HG02759 (cell line): ENCODE results near the gene FAM135A.
"Not testable (repeated sequence)": the region's sequence is repeated elsewhere in the genome, so short reads cannot be mapped to it uniquely, and the experiment has no call there.

Source experiments
- ATAC-seq: cut with Tn5 transposase; IDR thresholded peaks from one replicate; pipeline ENCODE4 v1.9.1; 2021; ENCODE audit warnings: mild to moderate bottlenecking, moderate library complexity; ENCODE audit not compliant: unreplicated experiment

FAM135A gene

DNA sequence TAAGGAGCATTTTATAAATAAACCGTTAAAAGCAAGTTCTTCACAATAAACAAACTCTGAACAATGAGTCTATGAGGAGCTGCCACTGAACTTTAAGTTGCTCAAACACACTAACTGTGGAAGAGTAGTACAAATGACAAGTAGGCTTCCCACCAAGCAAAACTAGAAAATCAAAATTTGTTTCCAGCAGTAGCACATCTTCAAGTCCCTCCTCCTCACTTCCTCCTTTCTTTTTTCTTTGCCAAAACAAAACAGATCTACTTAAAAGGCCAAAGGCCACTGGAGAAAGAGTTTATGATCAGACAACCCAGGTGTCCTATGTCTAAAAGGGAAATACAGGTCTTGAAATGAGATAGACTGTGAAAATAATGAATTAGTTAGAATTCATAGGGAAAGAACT lies 17.1 kb upstream of the FAM135A start:
- ATAC-seq: no peak

DNA sequence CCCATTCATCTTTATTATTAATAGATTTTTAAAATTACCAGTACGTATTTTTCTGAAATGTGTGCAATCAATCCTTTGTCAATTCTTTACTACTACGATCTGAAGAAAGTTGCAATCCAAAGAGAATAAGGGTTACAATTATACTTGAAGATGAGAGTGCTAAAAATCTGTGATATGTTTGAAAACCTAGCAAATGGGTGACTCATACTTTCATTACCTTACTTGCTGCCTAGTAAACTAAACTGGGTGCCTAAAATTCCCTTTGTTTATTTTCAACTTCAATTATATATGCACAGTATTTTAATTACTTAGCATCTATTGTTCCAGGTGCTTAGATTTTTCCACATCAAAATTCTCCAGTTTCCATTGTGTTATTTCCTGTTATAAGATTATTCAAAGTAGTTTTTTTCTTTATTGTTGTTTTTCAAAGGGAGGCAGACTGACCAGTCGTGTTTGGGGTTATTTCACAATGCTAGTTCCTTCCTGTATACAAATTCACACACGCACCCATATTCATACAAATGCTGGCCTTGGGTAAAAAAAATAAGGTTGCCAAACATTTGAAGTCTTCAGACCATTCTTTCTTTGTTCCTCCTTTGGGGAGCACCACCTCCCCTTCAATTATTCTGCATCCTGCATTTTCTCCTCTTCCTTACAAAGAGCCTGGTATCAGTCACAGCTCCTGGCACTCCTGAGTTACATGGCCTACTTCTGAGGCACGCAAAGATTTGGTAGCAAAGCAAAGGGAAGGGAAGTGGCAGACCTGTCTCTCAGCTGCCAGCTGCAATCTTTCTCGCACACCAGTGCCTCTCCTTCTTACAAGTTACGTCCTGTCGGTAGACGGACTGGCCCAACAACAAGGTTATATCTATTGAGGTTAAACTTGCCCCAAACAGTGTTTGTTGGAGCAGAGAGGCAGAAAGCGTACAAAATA lies 16.2 kb upstream of the FAM135A start:
- ATAC-seq: no peak

DNA sequence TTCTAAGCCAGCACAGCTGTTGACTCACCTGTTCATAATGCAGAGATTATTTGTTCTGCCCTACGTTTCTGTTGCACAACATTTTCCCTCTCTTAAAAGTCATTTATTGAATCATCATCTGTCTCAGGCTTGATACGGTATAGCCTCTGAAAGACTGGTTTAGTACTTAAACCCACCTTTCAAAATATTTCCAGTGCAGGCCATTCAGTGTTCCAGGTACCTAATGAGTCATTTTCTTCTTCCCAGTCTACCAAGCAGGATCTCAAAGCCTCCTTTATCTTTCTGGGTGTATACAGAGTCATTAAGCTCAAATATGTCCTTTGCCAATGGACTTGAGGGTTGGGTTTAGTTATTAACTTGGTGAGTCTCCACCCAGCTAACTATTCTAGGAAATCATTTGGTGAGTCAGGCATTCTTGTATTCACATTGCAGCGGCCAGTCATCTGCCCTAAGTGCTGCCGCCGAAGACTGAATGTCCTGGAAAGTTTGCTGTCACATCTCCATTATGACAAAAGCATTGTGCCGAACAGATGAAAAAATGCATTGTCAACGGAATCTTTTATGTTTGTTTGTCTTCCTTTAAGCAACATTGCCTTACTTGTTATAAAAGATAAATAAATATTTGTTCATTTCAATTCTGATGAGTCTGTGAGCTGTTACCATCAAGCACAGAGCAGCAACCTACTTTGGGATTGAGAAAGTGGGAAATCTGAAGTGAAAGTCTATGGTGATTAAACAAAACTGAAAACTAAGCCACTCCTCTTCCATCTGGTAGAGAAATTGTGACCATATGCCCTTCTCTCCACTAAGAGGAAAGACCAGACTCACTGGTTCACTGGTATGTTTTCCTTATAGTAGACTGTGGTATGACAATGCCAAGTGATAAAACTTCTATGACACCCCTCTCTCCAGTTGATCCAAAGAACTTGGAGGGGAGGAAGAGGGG lies 14.3 kb upstream of the FAM135A start:
- no peak for ATAC-seq

DNA sequence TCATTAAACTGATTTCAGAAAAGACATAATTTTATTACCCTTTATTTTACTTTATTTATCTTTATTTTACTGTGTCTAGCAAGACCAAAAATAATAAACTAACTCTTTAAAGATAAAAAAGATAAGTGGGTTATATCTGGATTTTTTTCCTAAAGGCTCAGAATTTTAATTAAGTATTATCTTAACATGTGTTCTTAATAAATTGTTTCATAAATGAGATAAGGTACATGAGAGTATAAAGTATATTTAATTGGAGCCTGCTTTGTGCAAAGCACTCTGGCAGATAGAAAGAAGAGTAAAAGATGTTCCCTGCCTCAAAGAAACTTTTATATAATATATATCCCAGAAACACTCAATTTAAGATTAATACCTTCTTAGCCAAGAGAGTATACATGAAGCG lies 8.7 kb upstream of the FAM135A start:
- ATAC-seq: no peak

DNA sequence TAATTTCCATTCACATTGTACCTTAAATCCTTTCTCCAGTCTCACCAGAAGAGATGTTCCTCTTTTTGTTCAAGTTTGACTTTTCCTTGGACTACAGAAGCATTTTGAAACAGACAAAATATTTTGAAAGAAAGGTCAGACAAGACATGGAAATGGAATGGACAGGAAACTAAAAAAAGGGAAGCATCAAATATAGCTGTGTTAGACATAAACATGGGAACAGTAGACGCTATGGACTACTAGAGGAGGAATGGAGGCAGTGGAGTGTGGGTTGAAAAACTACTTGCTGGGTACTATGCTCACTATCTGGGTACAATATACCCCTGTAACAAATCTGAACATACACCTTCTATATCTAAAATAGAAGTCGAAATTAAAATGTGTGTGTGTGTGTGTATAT lies 4.1 kb upstream of the FAM135A start:
- no peak for ATAC-seq

DNA sequence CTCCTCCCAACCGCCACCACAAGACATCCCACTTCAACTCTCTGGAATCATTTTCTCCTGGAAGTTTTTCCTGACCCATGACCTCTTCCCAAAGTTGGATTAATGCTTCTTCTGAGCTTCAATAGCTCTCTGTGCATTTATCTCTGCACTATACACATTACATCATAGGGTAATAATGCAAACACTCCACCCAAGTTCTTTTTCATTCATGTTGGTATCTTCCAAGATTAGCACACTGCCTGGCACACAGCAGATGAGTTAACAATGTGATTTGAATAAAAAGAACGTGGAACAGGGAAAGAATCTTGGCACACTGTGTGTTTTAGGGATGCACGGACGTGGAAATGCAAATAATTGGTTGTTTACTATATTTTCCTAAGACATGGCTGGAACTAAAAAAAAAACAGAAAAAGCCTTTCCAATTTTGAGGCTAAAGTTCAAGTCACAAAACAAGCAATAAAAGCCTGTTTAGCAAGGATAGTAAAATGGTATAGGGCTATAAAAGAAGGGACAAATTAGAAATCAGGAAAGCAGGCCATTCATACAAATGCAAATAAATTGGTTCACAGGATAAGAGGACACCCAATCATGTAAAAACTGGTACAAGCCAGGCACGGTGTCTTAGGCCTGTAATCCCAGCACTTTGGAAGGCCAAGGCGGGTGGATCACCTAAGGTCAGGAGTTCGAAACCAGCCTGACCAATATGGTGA lies 1.6 kb upstream of the FAM135A start:
- ATAC-seq: no peak

DNA sequence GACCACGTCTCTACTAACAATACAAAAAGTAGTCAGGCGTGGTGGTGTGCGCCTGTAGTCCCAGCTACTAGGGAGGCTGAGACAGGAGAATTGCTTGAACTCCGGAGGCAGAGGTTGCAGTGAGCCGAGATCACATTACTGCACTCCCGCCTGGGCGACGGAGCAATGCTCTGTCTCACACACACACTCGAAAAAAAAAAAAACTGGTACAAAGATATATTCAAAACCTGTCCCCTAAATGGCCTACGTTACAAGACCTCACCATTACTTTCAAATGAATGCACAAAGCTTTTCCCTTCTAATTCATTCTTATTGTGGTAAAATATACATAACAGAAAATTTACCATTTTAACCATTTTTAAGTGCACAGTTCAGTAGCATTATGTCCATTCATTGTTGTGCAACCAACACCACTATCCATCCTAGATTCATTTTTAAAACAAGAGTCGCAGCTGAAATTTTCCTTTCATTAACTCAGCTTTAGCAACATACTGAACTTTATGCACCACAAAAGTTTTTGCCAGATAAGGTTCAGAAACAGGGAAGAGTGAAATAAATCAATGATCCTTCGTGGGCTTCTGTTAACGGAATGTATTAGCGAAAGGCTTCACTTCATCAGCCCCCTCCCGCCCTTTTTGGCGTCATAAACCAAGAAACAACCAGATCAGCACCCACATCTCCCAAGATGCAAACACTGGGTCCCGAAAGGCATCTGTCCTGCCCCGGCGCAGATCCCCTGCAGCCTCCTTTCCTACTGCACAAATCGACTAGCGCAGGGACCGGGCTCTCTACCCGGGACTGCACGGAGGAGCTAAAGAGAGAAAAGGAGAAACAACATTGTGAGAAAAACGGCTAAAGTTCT lies 825 bp upstream of the FAM135A start:
- peak; percentile 26 for ATAC-seq

DNA sequence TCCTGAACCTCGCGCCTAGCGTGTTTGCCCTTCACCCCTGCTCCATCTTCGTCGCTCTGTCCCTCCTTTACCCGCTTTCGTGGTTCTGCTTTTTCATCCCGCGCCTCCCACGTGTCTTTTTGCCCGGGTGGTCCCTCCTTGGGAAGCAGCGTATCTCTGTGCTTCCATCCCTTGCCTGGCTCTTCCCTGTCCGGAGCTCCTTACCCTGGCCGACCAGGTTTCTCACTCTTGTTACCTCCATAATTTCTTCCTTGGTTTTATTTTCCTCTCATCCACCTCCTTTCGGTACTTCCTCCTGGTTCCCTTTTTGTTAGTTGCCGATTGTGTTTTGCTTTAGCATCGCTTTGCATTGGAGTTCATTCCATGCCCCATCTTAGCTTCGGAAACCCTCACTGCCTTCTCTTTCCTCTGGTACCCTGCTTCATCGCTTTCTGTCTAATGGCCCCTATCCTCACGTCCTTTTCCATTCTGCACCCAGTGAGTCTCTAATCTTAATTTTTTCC lies 735 bp downstream of the FAM135A start:
- peak; percentile 2 for ATAC-seq

DNA sequence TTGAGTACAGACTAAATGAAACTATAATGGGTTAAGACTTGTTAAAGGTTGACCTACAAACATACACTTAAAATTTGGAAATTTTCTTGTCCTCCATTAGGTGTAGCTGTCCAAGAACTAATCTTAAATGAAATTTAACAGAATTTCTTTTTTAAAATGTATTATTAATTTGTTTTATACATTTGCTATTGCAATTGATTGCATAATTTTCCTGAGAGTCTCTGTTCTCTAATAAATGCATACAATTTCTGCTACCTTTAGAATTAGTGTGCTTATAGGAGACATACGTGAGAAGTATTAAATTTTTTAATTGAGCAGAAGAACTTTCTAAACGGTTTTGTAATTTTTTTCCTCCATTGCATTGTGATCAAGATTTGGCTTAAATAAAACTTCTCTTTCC lies 1.5 kb downstream of the FAM135A start:
- ATAC-seq: no peak

DNA sequence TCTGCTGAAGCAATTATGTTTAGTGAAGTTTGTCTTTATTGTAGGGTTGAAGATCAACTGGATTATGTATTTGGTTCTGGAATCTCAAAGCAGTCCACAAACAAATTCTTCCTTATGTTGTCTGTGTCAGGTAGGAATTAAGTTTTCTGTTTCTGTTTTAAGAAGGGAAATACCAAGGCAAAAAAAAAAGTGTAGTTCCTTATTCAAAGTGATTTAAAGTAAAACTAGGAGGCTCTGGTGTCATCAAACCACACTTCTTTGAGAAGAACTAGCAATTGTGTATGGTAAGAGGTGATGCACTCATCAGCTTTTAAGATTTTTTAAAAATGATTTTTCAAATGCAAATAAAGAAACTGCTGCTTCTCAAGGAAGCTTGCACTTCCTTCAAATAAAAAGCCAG lies 1.9 kb downstream of the FAM135A start:
- no peak for ATAC-seq

DNA sequence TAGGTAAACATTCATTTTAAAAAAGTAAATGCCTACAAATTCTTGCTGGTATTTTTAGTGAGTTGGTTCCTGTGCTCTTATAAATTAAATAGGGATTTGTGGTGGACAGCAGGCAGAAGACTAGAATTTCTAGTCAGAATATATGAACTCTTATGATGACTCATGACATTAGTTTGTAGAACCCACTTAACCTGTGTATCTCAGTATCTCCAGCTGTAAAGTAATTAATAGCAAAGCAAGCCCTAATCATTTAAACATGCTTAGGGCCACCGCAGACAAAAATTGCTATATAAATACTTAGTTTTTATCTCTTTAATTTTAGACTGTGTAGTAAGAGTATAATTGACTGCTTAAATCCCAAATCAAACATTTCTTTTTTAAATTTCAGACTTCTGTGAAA lies 2.4 kb downstream of the FAM135A start:
- ATAC-seq: no peak

DNA sequence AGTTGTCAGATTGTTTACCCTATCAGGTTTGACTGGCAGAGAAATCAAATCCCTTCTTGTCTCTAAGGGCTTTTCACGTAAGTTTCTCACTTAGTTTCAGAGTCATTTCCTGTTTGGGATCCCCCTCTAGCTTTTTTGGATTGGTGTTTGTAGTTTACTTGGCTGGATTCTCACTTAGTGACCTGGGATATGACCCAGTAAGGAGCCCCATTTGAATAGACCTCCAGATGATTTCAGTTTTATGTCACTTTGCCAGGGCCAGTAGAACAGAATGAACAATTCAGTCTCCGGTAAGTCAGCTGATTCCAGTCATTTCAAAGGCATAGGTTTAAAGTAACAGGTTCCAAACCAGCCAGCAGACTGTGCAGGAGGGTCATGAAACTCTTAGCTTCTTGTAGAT lies 8.2 kb downstream of the FAM135A start:
- no peak for ATAC-seq

DNA sequence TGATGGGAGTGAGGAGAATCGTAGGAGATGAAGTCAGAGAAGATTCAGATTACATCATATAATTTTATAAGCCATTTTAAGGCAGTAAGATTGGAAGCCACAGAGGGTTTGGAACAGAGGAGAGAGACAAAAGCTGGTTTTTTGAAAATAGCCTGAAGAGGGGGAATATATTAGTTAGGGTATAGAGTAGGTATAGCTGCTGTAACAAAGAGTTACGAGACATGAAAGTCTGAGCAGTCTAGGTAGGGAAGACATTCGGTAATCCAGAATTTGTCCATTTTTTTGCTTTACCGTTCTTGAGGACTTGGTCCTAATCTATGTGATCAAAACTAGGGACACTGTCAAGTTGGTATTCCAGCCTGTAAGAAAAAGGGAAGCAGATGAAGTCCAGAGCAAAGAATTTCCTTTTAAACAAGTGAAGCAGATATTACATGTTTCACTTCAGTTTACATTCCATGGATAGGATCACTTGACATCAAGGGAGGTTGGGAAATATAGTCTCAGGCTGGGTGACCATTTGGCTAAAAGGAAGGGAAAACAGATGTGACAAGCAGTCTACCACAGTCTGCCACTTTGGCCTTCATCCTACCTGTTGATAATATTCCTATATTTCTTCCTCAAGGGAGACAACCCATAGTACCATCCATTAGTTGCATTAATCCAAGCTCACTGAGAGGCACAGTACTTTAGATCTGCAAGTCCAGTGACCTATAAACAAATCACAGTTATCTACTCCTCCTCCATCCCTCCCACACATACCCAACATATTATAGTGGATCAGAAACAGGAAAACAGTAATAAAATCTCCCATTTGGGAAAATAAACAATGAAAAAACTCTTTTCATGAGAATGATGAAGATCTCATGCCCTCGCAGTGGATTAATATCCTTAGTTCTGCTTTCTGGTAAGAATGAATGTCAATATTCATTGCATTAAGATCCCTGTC lies 10.2 kb downstream of the FAM135A start:
- ATAC-seq: no peak

DNA sequence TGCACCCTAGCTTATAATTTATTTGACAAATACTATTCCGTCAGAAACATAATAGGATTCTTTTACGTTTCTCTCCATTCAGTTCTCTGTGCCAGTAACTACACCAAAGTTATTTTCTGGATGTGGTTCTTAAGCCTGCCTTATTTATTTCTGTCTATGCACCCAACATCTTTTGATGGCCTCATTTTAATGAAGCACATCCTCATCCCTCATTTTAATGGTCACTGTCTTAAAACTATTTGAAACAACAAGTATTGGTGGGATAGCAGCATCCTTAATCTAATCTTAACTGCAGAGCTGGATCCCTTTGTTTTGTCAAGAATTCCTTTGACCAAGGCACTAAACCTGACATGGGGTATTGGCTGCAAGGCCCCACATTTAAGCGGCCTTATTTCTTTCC lies 11.0 kb downstream of the FAM135A start:
- no peak for ATAC-seq

DNA sequence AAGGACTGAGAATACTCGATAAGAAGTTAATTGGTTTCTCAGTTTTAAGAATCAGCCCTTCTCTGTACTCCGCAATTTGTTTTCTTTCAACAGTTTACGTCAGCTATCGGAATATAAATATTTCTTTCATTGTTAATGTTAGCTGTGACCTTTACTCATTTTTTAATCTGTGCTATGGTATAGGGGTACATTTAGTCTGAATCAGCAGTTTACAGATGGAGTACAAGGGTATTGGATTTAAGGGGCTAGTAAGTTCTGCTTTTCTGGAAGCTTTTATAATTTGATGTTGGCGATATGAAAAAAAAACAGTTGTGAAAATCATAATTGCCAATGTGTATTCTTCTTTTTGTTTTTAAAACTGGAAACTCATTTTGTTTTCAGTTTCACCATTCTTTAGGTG lies 23.0 kb downstream of the FAM135A start:
- no peak for ATAC-seq

DNA sequence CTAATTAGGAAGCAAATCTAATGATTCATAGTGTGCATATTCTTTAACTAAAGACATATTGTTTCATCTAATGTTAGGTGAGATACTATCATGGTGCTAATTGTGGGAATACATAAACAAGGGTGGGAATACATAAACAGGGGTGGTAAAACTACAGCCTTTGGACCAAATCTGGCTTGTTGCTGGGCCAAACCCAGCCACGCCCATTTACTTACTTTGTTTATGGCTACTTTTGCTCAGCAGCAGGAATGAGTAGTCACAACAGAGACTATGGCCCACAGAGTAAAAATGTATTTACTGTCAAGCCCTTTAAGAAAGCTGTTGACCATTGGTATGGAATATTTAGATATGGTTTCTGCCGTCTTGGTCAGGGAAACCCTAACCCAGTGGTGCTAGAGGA lies 31.7 kb downstream of the FAM135A start:
- no peak for ATAC-seq

DNA sequence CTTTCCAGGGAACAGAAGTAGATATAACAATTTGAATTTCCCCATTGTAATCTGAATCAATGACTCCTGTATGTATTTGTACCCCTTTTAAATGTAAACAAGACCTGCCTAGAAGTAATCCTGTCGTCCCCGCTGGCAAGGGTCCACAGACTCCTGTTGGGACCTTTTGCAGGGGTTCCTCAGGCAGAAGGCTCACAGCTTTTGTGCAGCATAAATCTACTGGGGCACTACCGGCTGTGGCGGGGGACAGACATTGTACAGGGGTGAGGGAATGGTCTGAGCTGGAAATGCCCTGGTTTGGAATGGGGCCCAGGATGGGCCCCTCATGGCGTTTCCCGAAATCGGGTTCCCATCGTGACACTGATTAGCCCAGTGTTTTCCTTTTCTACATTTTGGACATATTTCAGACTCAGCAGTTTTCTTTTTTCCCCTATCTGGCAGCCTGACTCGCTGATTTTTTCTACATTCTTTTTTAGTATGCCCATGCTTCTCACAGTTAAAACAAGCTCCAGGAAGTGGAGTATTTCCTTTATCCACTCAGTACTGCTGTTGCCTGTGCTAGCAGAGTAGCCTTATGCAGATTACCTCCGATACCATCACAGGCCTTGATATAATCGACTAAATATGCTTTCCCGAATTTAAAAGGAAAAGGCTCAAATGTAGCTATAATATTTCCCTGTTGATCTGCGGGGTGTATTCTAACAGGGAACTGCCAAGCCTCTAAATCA lies 34.2 kb downstream of the FAM135A start:
- ATAC-seq: not testable (repeated sequence)

DNA sequence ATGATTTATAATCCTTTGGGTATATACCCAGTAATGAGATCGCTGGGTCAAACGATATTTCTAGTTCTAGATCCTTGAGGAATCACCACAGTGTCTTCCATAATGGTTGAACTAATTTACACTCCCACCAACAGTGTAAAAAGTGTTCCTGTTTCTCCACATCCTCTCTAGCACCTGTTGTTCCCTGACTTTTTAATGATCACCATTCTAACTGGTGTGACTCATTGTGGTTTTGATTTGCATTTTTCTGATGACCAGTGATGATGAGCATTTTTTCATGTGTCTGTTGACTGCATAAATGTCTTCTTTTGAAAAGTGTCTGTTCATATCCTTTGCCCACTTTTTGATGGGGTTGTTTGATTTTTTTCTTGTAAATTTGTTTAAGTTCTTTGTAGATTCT lies 40.6 kb downstream of the FAM135A start:
- not testable (repeated sequence) for ATAC-seq
